Measurements from ENCODE around the gene TAF1D.
"Not testable (repeated sequence)": the region's sequence is repeated elsewhere in the genome, so short reads cannot be mapped to it uniquely, and the experiment has no call there.

The TAF1D gene

DNA sequence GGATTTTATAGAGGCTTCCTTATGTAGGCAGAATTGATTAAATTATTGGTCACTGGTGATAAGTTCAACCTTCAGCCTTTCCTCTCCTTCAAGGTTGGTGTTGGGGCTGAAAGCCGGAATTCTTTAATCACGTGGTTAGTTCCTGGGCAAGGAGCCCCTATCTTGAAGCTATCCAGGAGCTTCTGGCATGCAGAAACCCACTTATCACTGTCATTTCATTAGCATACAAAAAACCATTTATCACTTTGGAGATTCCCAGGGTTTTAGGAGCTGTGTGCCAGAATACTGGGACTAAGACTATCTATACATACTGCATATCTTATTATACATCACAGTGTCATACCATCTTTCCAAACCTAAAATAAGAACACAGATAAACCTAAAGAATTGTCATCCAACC, 24.3 kb upstream of the TAF1D start:
- no peak overlapping the region for H3K4me3 Mint-ChIP-seq
- no peak overlapping the region for H3K27ac Mint-ChIP-seq
- peaks cover 9% of the 10 kb centered on the region for H3K9me3 Mint-ChIP-seq
- intact Hi-C loops (cut with micrococcal nuclease), result no loop called here
- H3K36me3 Mint-ChIP-seq (ENCODE audit: low read depth), result peaks cover 35% of the 10 kb centered on the region
- peaks cover 14% of the 10 kb centered on the region for H3K4me1 Mint-ChIP-seq (ENCODE audit: low read depth)
- no peaks in the 10 kb centered on the region for H3K27me3 Mint-ChIP-seq

DNA sequence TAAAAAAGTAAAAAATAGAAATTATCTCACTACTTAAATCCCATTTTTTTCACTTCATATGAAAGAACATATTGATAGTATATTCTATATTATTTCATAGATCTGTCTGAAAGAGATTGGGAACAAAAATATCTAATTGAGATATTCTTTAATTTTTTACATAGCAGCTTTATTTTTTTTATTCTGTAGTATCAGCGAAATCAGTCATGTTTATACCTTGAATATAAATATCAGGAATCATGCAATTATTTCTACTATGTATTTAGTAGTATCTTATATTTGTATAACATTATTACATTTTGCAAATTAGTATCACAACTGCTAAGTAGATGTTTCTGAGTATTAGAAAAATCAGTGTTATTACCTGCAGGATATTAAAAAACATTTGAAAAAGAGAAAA, 20.6 kb upstream of the TAF1D start:
- intact Hi-C loops (cut with micrococcal nuclease), result no loop called here
- H3K27me3 Mint-ChIP-seq, result no peaks in the 10 kb centered on the region
- peaks cover 3% of the 10 kb centered on the region for H3K9me3 Mint-ChIP-seq
- peaks cover 71% of the 10 kb centered on the region for H3K36me3 Mint-ChIP-seq (ENCODE audit: low read depth)
- no peak overlapping the region for H3K27ac Mint-ChIP-seq
- no peaks in the 10 kb centered on the region for H3K4me1 Mint-ChIP-seq (ENCODE audit: low read depth)
- no peak overlapping the region for H3K4me3 Mint-ChIP-seq

DNA sequence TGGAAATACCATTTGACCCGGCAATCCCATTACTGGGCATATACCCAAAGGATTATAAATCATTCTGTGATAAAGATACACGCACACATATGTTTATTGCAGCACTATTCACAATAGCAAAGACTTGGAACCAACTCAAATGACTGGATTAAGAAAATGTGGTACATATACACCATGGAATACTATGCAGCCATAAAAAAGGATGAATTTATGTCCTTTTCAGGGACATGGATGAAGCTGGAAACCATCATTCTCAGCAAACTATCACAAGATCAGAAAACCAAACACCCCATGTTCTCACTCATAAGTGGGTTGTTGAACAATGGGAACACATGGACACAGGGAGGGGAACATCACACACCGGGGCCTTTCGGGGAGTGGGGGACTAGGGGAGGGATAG, 17.8 kb upstream of the TAF1D start:
- H3K36me3 Mint-ChIP-seq (ENCODE audit: low read depth), result peaks cover 74% of the 10 kb centered on the region
- intact Hi-C loops (cut with micrococcal nuclease); H3K27me3 Mint-ChIP-seq; H3K27ac Mint-ChIP-seq; H3K9me3 Mint-ChIP-seq; H3K4me1 Mint-ChIP-seq (ENCODE audit: low read depth); H3K4me3 Mint-ChIP-seq: not testable (repeated sequence)

DNA sequence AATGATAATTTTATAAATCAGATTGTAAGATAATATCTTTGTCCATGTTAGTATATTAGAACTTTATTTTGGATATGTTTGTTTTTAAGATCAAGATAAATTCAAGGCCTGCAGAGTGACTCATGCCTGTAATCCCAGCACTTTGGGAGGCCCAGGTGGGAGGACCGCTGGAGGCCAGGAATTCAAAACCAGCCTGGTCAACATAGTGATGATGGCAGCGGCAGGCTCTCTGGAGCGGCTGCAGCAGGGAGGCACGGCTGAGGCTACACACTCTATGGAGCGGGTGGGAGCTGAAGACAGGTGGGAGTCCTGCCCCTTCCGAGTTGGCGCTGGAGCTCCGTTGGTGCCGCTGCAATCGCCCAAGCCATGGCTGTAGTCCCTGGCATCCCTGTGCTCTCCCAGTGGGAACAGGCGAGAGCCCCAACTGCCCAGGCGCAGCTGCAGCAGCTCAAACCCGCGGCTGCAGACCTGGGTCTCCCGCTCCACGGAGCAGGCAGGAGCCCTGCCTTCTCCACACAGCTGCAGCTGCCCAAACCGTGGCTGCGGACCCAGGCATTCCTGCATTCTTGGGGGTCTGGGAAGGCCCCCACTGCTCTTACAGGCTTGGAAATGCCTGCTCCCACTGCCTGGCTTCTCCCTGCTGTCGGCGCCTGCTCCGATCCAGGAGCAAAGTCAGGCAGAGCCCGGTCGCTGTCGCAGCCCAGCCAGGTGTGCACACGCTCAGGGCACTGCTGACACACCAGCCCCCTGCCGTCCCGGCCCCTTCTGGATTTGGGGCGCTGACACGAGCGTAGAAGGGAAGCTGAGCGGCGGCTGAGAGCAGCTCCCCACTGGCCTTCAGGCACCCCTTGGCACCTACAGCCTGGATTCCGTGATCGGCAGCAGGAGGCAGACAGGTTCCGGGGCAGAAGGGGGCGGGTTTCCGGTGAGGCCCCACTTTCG, 16.9 kb upstream of the TAF1D start:
- Mint-ChIP-seq H3K36me3 (ENCODE audit: low read depth) (peaks cover 72% of the 10 kb centered on the region), H3K27ac (no peak overlapping the region), H3K27me3 (no peaks in the 10 kb centered on the region), H3K4me3 (no peak overlapping the region), H3K9me3 (no peaks in the 10 kb centered on the region), H3K4me1 (ENCODE audit: low read depth) (no peaks in the 10 kb centered on the region)
- intact Hi-C loops (cut with micrococcal nuclease), result no loop called here

DNA sequence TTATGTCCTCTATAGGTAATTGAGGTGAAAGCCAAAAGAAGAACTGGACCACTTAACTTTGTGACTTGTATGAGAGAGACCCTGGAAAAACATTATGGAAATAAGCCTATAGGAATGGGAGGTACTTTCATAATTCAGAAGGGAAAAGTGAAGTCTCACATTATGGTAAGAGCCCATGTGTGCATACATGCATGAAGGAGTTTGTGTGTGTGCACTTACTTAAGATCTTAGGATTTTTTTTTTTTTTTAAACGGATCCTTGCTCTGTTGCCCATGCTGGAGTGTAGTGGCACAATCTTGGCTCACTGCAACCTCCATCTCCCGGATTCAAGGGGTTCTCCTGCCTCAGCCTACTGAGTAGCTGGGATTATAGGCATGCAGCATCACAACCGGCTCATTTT, 16.0 kb upstream of the TAF1D start:
- Mint-ChIP-seq H3K27ac (no peak overlapping the region), H3K27me3 (no peaks in the 10 kb centered on the region), H3K4me1 (ENCODE audit: low read depth) (peaks cover 3% of the 10 kb centered on the region), H3K4me3 (no peak overlapping the region), H3K9me3 (no peaks in the 10 kb centered on the region), H3K36me3 (ENCODE audit: low read depth) (peaks cover 79% of the 10 kb centered on the region)
- intact Hi-C loops (cut with micrococcal nuclease), result no loop called here

DNA sequence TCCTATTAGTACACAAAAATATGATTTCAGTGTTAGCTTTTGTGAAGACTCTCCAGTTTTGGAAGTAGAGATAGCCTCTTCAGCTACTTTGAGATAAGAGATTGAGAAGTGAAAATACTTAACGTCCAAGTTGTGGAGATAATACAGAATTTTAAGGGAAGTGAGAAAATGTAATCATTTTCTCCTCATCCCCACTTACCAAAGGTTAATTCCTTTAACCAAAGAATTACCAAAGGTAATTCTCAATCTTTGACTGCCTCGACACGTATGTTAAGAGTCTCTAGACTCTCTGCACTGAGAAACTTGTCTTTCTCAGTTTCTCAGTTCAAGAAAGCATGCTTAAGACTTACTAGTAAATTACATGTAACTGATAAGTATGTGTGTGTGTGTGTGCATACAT, 15.5 kb upstream of the TAF1D start:
- H3K27me3 Mint-ChIP-seq, result no peaks in the 10 kb centered on the region
- no peaks in the 10 kb centered on the region for H3K9me3 Mint-ChIP-seq
- peaks cover 6% of the 10 kb centered on the region for H3K4me1 Mint-ChIP-seq (ENCODE audit: low read depth)
- peaks cover 84% of the 10 kb centered on the region for H3K36me3 Mint-ChIP-seq (ENCODE audit: low read depth)
- intact Hi-C loops (cut with micrococcal nuclease), result no loop called here
- H3K27ac Mint-ChIP-seq, result no peak overlapping the region
- no peak overlapping the region for H3K4me3 Mint-ChIP-seq

DNA sequence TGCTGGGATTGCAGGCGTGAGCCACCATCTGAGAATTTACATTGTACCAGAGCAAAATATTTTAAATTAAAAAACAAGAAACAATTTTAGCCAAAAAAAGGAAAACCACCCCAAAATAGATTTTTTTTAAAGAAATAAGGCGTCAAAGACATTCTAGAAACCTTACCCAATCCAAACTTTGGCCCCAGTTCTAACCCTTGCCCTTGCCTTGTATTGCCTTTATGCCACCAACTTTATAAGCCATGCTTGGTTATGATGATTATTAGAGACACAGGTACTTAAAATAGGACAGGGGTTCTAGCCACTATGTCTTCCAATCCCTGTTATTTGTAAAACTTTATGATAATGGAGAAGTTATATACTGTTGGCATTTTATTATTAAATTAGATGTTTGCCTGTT, 11.9 kb upstream of the TAF1D start:
- Mint-ChIP-seq H3K9me3 (no peaks in the 10 kb centered on the region), H3K36me3 (ENCODE audit: low read depth) (peaks cover 58% of the 10 kb centered on the region), H3K27me3 (no peaks in the 10 kb centered on the region), H3K4me3 (no peak overlapping the region), H3K27ac (no peak overlapping the region), H3K4me1 (ENCODE audit: low read depth) (peaks cover 6% of the 10 kb centered on the region)
- intact Hi-C loops (cut with micrococcal nuclease), result no loop called here

DNA sequence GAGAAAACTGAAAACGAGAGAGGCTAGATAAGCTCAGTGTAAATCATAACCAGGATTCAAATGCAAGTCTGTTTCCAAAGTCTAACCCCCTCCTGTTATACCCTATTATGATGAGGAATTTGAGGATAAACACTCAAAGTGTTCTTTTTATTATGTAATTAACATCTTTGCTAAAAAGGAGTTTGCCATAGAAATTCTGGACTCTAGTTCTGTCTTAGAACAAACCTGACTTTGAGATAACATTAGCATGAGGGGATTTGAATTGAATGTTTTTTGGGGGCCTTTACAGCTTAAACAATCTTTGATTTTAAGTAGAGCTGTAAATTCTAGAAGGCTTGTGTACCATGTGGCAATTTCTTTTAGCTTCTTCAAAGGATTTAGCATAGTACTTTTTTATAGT, 9.7 kb upstream of the TAF1D start:
- H3K27me3 Mint-ChIP-seq, result no peaks in the 10 kb centered on the region

DNA sequence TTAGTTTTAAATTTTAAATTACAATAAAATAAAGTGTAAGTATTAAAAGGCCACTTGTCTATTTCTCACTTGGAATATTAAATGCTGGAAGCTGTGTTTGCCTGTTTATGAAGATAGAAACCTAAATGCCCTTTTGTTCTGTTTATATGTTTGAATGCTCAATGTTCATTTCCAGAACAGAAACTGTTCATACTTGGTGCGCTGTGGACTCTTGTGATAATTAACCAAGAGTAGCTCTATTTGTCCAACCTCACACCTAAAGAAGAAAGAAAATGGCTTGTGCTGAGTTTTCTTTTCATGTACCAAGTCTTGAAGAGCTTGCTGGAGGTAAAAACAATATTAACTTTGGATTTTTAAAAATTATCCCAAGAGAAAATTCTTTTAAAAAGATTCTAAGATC, 5.8 kb upstream of the TAF1D start:
- no peak overlapping the region for H3K4me3 Mint-ChIP-seq
- H3K27ac Mint-ChIP-seq, result no peak overlapping the region
- no peaks in the 10 kb centered on the region for H3K9me3 Mint-ChIP-seq
- no peaks in the 10 kb centered on the region for H3K27me3 Mint-ChIP-seq
- intact Hi-C loops (cut with micrococcal nuclease), result no loop called here
- peaks cover 30% of the 10 kb centered on the region for H3K36me3 Mint-ChIP-seq (ENCODE audit: low read depth)
- peaks cover 22% of the 10 kb centered on the region for H3K4me1 Mint-ChIP-seq (ENCODE audit: low read depth)

More for the DNA sequence above, 9.7 kb upstream of the TAF1D start:
- Mint-ChIP-seq H3K27ac (no peak overlapping the region), H3K4me1 (ENCODE audit: low read depth) (peaks cover 6% of the 10 kb centered on the region), H3K9me3 (no peaks in the 10 kb centered on the region), H3K36me3 (ENCODE audit: low read depth) (peaks cover 47% of the 10 kb centered on the region), H3K4me3 (no peak overlapping the region)
- intact Hi-C loops (cut with micrococcal nuclease), result no loop called here

DNA sequence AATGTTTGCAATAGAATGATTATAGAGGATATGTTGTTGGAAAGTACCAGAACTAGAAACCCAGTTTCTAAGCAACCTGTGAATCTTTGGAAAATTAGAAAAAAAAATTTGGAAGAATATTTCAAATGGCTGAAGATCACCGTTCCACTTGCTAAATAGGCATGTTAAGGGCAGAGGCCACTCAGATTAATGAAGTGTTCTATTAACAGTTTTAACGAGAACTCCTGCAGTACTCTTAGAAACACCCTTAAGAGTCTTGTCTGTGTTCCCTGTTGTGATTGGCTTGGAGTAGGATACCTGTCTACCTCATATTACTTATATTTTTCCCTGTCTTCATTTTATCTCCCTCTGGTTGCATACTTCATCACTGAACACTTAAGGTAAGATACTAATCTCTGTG, 4.8 kb upstream of the TAF1D start:
- no peak overlapping the region for H3K27ac Mint-ChIP-seq

DNA sequence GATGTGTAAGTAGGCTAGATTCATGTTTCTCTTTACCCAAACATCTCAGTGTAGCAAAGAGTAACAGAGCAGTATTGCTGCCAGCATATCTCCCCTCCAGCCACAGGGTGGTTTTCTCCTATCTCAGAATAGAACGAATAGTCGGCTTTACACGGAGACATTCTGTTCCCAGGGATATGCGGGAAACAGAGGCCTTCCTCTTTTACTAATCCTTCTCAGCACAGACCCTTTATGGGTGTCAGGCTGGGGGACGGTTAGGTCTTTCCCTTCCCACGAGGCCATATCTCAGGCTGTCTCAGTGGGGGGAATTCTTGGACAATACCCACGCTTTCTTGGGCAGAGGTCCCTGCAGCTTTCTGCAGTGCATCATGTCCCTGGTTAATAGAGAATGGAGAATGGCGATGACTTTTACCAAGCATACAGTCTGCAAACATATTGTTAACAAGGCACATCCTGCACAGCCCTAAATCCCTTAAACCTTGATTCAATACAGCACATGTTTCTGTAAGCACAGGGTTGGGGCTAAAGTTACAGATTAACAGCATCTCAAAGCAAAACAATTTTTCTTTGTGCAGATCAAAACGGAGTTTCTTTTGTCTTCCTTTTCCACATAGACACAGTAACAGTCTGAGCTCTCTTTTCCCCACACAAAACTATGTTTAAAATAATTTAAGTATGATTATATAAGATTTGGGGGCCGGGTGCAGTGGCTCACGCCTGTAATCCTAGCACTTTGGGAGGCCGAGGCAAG, 3.9 kb upstream of the TAF1D start:
- H3K36me3 Mint-ChIP-seq (ENCODE audit: low read depth), result peaks cover 41% of the 10 kb centered on the region
- H3K9me3 Mint-ChIP-seq; H3K27me3 Mint-ChIP-seq; intact Hi-C loops (cut with micrococcal nuclease); H3K27ac Mint-ChIP-seq; H3K4me3 Mint-ChIP-seq: not testable (repeated sequence)
- H3K4me1 Mint-ChIP-seq (ENCODE audit: low read depth), result peaks cover 26% of the 10 kb centered on the region

More for the DNA sequence above, 4.8 kb upstream of the TAF1D start:
- no peaks in the 10 kb centered on the region for H3K9me3 Mint-ChIP-seq
- H3K36me3 Mint-ChIP-seq (ENCODE audit: low read depth), result peaks cover 33% of the 10 kb centered on the region
- no peaks in the 10 kb centered on the region for H3K27me3 Mint-ChIP-seq
- peaks cover 26% of the 10 kb centered on the region for H3K4me1 Mint-ChIP-seq (ENCODE audit: low read depth)
- intact Hi-C loops (cut with micrococcal nuclease), result no loop called here
- no peak overlapping the region for H3K4me3 Mint-ChIP-seq

DNA sequence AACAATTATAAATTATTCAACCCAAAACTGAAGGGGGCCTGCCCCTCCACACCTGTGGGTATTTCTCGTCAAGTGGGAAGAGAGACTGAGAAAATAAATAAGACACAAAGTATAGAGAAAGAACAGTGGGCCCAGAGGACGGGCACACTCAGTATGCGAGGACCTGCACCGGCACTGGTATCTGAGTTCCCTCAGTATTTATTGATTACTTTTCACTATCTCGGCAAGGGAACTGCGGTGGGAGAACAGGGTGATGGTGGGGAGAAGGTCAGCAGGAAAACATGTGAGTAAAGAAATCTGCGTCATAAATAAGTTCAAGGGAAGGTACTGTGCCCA, 3.3 kb upstream of the TAF1D start:
- Mint-ChIP-seq H3K4me3 (no peak overlapping the region), H3K4me1 (ENCODE audit: low read depth) (peaks cover 31% of the 10 kb centered on the region), H3K27me3 (no peaks in the 10 kb centered on the region), H3K27ac (no peak overlapping the region), H3K36me3 (ENCODE audit: low read depth) (peaks cover 47% of the 10 kb centered on the region), H3K9me3 (no peaks in the 10 kb centered on the region)
- intact Hi-C loops (cut with micrococcal nuclease), result loop anchor here (5.0 kb wide), 3 partner anchors 82 to 748 kb away; partner anchors contain the start of genes ANKRD49, CEP295, MRE11 and SLC36A4

DNA sequence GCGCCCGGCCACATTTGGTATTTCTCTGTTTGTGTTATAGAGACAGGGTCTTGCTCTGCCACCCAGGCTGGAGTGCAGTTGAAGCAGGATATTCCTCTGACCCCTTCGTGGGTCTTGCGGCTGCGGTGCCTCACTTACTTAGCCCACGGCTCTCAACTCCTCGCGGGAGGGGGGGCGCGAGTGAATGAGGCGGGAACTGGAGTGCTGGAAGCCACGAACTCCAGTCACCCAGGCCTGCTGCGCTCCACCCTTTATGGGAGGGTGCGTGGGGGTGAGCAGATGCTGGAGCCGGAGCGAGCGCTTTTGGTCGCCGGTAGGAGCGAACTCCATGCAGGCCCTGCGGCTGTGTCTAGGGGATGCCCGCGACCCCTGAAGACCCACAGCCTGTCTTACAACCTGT, 2.0 kb upstream of the TAF1D start:
- Mint-ChIP-seq H3K4me1 (ENCODE audit: low read depth) (peaks cover 45% of the 10 kb centered on the region), H3K36me3 (ENCODE audit: low read depth) (peaks cover 54% of the 10 kb centered on the region), H3K27me3 (no peaks in the 10 kb centered on the region), H3K4me3 (no peak overlapping the region), H3K9me3 (no peaks in the 10 kb centered on the region), H3K27ac (no peak overlapping the region)
- intact Hi-C loops (cut with micrococcal nuclease), result loop anchor here (5.0 kb wide), 3 partner anchors 81 to 749 kb away; partner anchors contain the start of genes ANKRD49, CEP295, MRE11 and SLC36A4

DNA sequence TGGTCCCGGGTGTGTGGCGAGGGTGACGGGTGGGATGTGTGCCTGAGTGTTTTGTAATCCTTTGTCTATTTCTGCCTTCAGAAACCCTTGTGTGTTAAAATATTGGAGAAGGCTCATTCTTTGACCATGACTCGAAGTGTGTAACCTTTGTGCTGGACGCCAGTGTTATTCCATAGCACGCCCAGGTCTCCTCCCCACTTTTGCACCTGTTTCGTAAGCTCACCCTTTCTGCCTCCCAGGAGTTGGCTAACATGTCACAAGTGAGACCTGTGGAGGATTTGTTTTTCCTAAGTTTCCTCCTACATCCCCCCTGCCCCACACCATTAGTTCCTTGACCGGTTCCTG, 559 bp upstream of the TAF1D start:
- peaks cover 62% of the 10 kb centered on the region for H3K36me3 Mint-ChIP-seq (ENCODE audit: low read depth)
- H3K4me1 Mint-ChIP-seq (ENCODE audit: low read depth), result peaks cover 53% of the 10 kb centered on the region
- H3K4me3 Mint-ChIP-seq, result peak overlapping the region; percentile 99
- H3K27ac Mint-ChIP-seq, result peak overlapping the region; percentile 100
- H3K27me3 Mint-ChIP-seq, result no peaks in the 10 kb centered on the region
- H3K9me3 Mint-ChIP-seq, result no peaks in the 10 kb centered on the region
- intact Hi-C loops (cut with micrococcal nuclease), result loop anchor here (1.0 to 5.0 kb wide), 4 partner anchors 42 to 750 kb away; partner anchors contain the start of genes ANKRD49, CEP295, MED17 and MRE11
